Endothelial cell (in vitro differentiated cells): Measurements from ENCODE around the gene OR6M1. TPM values are rescaled to one million over a fixed set of nuclear protein-coding genes. Genes with fewer than 3 reads are reported as not detected.

Experiments
- DNase-seq: peaks from one replicate; pipeline ENCODE4 v3.0.0; 2021; ENCODE audit warnings: low spot score
- H3K27ac Mint-ChIP-seq: one replicate; pipeline ENCODE4 v1.8.0; 2021; ENCODE audit warnings: mixed read lengths, inconsistent platforms; ENCODE audit not compliant: unreplicated experiment
- H3K27me3 Mint-ChIP-seq: one replicate; pipeline ENCODE4 v1.8.0; 2021; ENCODE audit warnings: mild to moderate bottlenecking, moderate library complexity, mixed read lengths, inconsistent platforms; ENCODE audit not compliant: unreplicated experiment
- H3K36me3 Mint-ChIP-seq: one replicate; pipeline ENCODE4 v1.8.0; 2021; ENCODE audit warnings: mild to moderate bottlenecking, low read depth, mixed read lengths, inconsistent platforms; ENCODE audit not compliant: unreplicated experiment
- H3K4me1 Mint-ChIP-seq: one replicate; pipeline ENCODE4 v1.8.0; 2021; ENCODE audit warnings: mild to moderate bottlenecking, mixed read lengths, inconsistent platforms; ENCODE audit not compliant: unreplicated experiment
- H3K4me3 Mint-ChIP-seq: one replicate; pipeline ENCODE4 v1.8.0; 2021; ENCODE audit warnings: mild to moderate bottlenecking, mixed read lengths, inconsistent platforms; ENCODE audit not compliant: unreplicated experiment
- H3K9me3 Mint-ChIP-seq: one replicate; pipeline ENCODE4 v1.8.0; 2021; ENCODE audit warnings: mixed read lengths, inconsistent platforms; ENCODE audit not compliant: unreplicated experiment
- CTCF ChIP-seq: fragments of 200-600 bp; sonication (generic); IDR thresholded peaks from one replicate; pipeline ENCODE4 v1.5.0; 2021; ENCODE audit warnings: antibody characterized with exemption; ENCODE audit not compliant: unreplicated experiment
- total RNA-seq: library from RNA; stranded (reverse); fragmentation: NEBNext Ultra II Directional; extraction: Animal tissue kit (Norgen Biotek cat#: 25700); gene quantifications from one replicate; pipeline ENCODE4 v1.2.1, GENCODE V29; 2021; ENCODE audit not compliant: unreplicated experiment

OR6M1 gene
- total RNA-seq, 1 donor from 2014 or later: not detected

DNA sequence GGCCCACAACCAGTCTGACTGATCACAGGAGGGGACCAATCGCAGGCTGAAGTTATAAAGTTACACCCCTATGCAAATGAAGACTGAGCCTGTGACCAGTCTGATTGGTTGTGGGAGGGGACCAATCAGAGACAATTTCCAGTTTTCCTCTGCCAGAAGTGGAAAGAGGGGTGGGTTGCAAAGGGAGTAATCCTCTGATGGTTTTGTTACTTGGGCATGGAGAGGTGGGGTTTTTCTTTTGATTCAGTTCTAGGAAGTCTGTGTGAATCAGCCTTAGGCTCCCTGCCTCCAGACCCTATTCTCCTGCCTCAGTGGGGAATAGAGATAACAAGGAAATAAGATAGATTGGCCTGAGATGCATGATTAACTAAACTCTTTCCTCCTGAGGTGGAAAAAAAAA lies 9.9 kb downstream of the OR6M1 start:
- DNase-seq: no peak
- Mint-ChIP-seq H3K27me3 (no peaks in the 10 kb centered on the region), H3K27ac (no peak overlapping the region), H3K36me3 (peaks cover 7% of the 10 kb centered on the region), H3K4me3 (no peak overlapping the region), H3K4me1 (peaks cover 11% of the 10 kb centered on the region), H3K9me3 (no peaks in the 10 kb centered on the region)
- no peak for TF ChIP-seq CTCF

- peaks cover 4% of the 10 kb centered on the region for H3K4me1 Mint-ChIP-seq
- no peak overlapping the region for H3K4me3 Mint-ChIP-seq
- no peaks in the 10 kb centered on the region for H3K27me3 Mint-ChIP-seq
- TF ChIP-seq CTCF: no peak
- no peak for DNase-seq
- H3K36me3 Mint-ChIP-seq: peaks cover 4% of the 10 kb centered on the region
- H3K27ac Mint-ChIP-seq: no peak overlapping the region
- no peaks in the 10 kb centered on the region for H3K9me3 Mint-ChIP-seq
Measured at GRCh38 chr11:123783536-123783935, 22.6 kb downstream of the OR6M1 start.

- Mint-ChIP-seq H3K27ac (no peak overlapping the region), H3K4me1 (peaks cover 4% of the 10 kb centered on the region), H3K9me3 (no peaks in the 10 kb centered on the region), H3K27me3 (no peaks in the 10 kb centered on the region), H3K4me3 (no peak overlapping the region), H3K36me3 (peaks cover 4% of the 10 kb centered on the region)
- DNase-seq: no peak
- no peak for TF ChIP-seq CTCF
Measured at GRCh38 chr11:123778511-123778910, 27.6 kb downstream of the OR6M1 start.

DNA sequence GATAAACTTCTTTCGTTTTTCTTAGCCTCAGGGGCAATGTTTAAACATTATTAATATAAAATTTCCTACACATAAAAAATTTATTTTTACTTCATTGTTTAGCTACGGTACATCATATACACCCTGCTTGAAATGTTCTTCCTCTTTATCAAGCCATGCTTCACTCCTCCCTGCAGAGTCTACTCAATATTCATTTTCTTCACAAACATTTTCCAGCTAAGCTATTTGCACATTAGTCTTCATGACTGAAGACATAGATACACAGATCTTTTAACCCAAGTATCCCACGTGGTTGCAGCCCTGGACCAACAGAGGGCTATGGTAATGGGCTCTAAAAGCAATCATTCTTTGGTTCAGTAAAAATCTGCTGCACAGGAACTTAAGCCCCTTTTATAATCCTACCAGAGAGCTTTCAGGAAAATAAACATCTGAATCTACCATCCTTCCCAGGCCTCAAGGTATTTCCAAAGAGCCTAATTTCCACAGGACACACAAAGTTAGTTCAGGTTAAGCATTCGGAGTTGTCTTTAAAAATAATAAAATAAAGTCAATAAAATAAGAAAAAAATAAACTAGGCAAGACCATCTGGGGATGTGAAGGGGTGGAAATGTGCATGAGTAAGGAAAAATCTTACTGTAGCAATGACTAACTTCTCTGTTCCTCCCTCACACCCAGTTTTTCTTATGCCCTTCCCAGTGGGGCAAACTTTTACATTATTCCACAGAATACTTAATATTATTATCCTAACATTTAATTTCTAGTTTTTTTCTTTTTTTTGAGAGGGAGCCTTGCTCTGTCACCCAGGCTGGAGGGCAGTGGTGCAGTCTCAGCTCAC lies 30.2 kb downstream of the OR6M1 start:
- peaks cover 7% of the 10 kb centered on the region for H3K4me1 Mint-ChIP-seq
- no peak for TF ChIP-seq CTCF
- H3K9me3 Mint-ChIP-seq: no peaks in the 10 kb centered on the region
- H3K27ac Mint-ChIP-seq: no peak overlapping the region
- no peaks in the 10 kb centered on the region for H3K27me3 Mint-ChIP-seq
- H3K4me3 Mint-ChIP-seq: no peak overlapping the region
- no peak for DNase-seq
- peaks cover 4% of the 10 kb centered on the region for H3K36me3 Mint-ChIP-seq

- TF ChIP-seq CTCF: no peak
- peaks cover 7% of the 10 kb centered on the region for H3K4me1 Mint-ChIP-seq
Measured at GRCh38 chr11:123775289-123775688, 30.9 kb downstream of the OR6M1 start.

More at GRCh38 chr11:123775289-123775688, 30.9 kb downstream of the OR6M1 start:
- Mint-ChIP-seq H3K9me3 (no peaks in the 10 kb centered on the region), H3K27ac (no peak overlapping the region), H3K36me3 (peaks cover 4% of the 10 kb centered on the region), H3K27me3 (no peaks in the 10 kb centered on the region), H3K4me3 (no peak overlapping the region)
- DNase-seq: no peak
